Dedifferentiated amniotic fluid mesenchymal stem cell (primary cell): ENCODE results near the gene ARHGEF19.
"Not testable (repeated sequence)": the region's sequence is repeated elsewhere in the genome, so short reads cannot be mapped to it uniquely, and the experiment has no call there.

Source experiments
- DNase-seq: peaks from one replicate; pipeline ENCODE4 v3.0.0-alpha.2; 2016; ENCODE audit errors: extremely low spot score

Gene ARHGEF19

GRCh38 chr1:16212251-16212961, at the start of gene ARHGEF19:
TSS of gene ARHGEF19 (minus strand) at chr1:16212652. CDS start at chr1:16209054, 3,598 bp downstream.
- DNase-seq: no peak

- DNase-seq: no peak
Measured at GRCh38 chr1:16262067-16262466, 49.6 kb upstream of the ARHGEF19 start.

GRCh38 chr1:16260814-16261213, 48.4 kb upstream of the ARHGEF19 start:
- no peak for DNase-seq

GRCh38 chr1:16258591-16259135, 46.2 kb upstream of the ARHGEF19 start:
- DNase-seq: no peak

- DNase-seq: no peak
Measured at GRCh38 chr1:16257968-16258367, 45.5 kb upstream of the ARHGEF19 start.

- not testable (repeated sequence) for DNase-seq
Measured at GRCh38 chr1:16257556-16257955, 45.1 kb upstream of the ARHGEF19 start.

GRCh38 chr1:16256478-16256877, 44.0 kb upstream of the ARHGEF19 start:
- DNase-seq: no peak

- no peak for DNase-seq
Measured at GRCh38 chr1:16254263-16254928, 41.9 kb upstream of the ARHGEF19 start.

- DNase-seq: no peak
Measured at GRCh38 chr1:16253332-16253922, 41.0 kb upstream of the ARHGEF19 start.

GRCh38 chr1:16252912-16253311, 40.5 kb upstream of the ARHGEF19 start:
- DNase-seq: no peak

- no peak for DNase-seq
Measured at GRCh38 chr1:16251381-16251780, 38.9 kb upstream of the ARHGEF19 start.

- DNase-seq: no peak
Measured at GRCh38 chr1:16250524-16251251, 38.2 kb upstream of the ARHGEF19 start.

GRCh38 chr1:16249596-16250241, 37.3 kb upstream of the ARHGEF19 start:
- DNase-seq: peak; percentile 32

GRCh38 chr1:16248603-16249516, 36.4 kb upstream of the ARHGEF19 start:
- peak; percentile 63 for DNase-seq

- DNase-seq: no peak
Measured at GRCh38 chr1:16248007-16248436, 35.6 kb upstream of the ARHGEF19 start.

GRCh38 chr1:16247441-16247840, 35.0 kb upstream of the ARHGEF19 start:
- DNase-seq: no peak

- DNase-seq: no peak
Measured at GRCh38 chr1:16246961-16247360, 34.5 kb upstream of the ARHGEF19 start.

GRCh38 chr1:16246239-16246638, 33.8 kb upstream of the ARHGEF19 start:
- not testable (repeated sequence) for DNase-seq

GRCh38 chr1:16245476-16246196, 33.2 kb upstream of the ARHGEF19 start:
- no peak for DNase-seq
